ENCODE measurements around the gene PACRG. TPM values are rescaled to one million over a fixed set of nuclear protein-coding genes. Genes with fewer than 3 reads are reported as not detected.

PACRG gene
- total and polyA plus RNA-seq, 2 experiments from 2014 or later = 0.17 to 0.68 TPM

DNA sequence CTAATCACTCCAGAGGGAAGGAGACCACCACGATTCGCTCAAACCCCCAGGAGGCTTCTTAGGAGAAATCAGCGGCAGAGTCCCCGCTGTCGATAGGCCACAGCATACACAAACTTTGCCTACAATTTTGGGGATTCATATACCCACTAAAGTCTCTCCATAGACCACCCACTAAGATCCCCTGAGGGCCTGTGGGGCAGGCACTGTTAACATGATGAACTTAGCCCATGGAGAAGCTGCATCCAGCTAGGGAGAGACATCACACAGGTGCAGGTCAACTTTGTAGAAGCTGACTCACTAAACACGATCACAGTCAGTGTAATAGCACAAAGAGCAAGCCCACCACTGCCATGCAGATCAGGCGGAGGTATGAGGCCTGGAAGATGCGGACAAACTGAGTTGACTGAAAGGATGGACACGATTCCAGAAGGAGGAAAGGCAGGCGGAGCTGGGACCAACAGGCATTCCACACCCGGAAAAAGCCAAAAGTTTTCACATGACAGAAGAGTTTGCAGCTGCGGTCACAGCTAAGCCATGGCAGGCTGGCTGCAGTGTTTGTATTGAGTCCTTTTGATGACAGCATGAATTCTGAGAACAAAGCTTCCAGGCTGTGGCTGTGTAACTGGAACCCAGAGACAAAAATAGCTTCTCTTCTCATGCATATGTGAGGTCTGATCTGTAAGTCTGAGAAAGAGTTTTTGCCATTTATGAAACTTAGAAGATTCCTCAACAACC lies 611.1 kb downstream of the PACRG start:
- Histone ChIP-seq H3K4me2 (no peak overlapping the region), H3K36me3 (ENCODE audit: insufficient read depth) (no peaks in the 10 kb centered on the region), H2AFZ (no peak overlapping the region; the same call in 1 of the 2 replicates), H3K27ac (ENCODE audit: low read depth) (no peak overlapping the region), H3K79me2 (replicated peaks; ENCODE audit: insufficient read depth) (no peaks in the 10 kb centered on the region), H4K20me1 (replicated peaks; ENCODE audit: insufficient read depth) (no peaks in the 10 kb centered on the region), H3K27me3 (ENCODE audit: insufficient read depth) (no peaks in the 10 kb centered on the region), H3K4me3 (no peak overlapping the region), H3F3A (replicated peaks; ENCODE audit: low read depth) (no peaks in the 10 kb centered on the region), H3K4me1 (ENCODE audit: insufficient read depth) (peaks cover 13% of the 10 kb centered on the region; the same call in 1 of the 2 replicates), H3K9me2 (ENCODE audit: insufficient read depth) (no peaks in the 10 kb centered on the region)
- H3K36me3 Mint-ChIP-seq (ENCODE audit: low read depth) = no peaks in the 10 kb centered on the region
- TF ChIP-seq EZH2phosphoT487 (IDR thresholded peaks at IDR 0.05; ENCODE audit: unreplicated experiment) = no peak
- TF ChIP-seq ETS1 (IDR thresholded peaks at IDR 0.05) = no peak
- TF ChIP-seq ZNF331 (CRISPR knock-in tag; IDR thresholded peaks at IDR 0.05; ENCODE audit: low read depth) = no peak
- no peak for TF ChIP-seq REST (IDR thresholded peaks at IDR 0.05; ENCODE audit: unreplicated experiment)
- TF ChIP-seq ZNF462 (CRISPR knock-in tag; IDR thresholded peaks at IDR 0.05) = no peak
- TF ChIP-seq POLR2AphosphoS5 (IDR thresholded peaks at IDR 0.05; ENCODE audit: low read depth) = no peak
- TF ChIP-seq EZH2 (IDR thresholded peaks at IDR 0.05; ENCODE audit: low read depth, unreplicated experiment) = no peak
- TF ChIP-seq NANOG (IDR thresholded peaks at IDR 0.05; ENCODE audit: borderline replicate concordance) = no peak
- no peak for TF ChIP-seq CTCF (conservative IDR thresholded peaks at IDR 0.05; ENCODE audit: low read depth in 2 of 2)
- no peak for TF ChIP-seq CREB1 (CRISPR knock-in tag; IDR thresholded peaks at IDR 0.05; ENCODE audit: low read depth)
- no peak for TF ChIP-seq ZNF114 (CRISPR knock-in tag; IDR thresholded peaks at IDR 0.05)
- no peak for TF ChIP-seq JUNB (IDR thresholded peaks at IDR 0.05; ENCODE audit: unreplicated experiment)
- TF ChIP-seq STAT1 (IDR thresholded peaks at IDR 0.05; ENCODE audit: unreplicated experiment) = no peak
- H3K4me1 Mint-ChIP-seq = peaks cover 26% of the 10 kb centered on the region
- no peak overlapping the region for H3K27ac Mint-ChIP-seq
- H3K4me3 Mint-ChIP-seq = no peak overlapping the region
- no peaks in the 10 kb centered on the region; the same call in 2 of the 3 replicates for H3K9me3 Mint-ChIP-seq
- ATAC-seq = peak; percentile 67
- H3K27me3 Mint-ChIP-seq (ENCODE audit: insufficient read depth, low read depth, poor library complexity) = peaks cover 20% of the 10 kb centered on the region
- DNase-seq (ENCODE audit: low spot score) = peak; percentile 55
